Measurements from ENCODE around the gene ZNF598. TPM values are rescaled to one million over a fixed set of nuclear protein-coding genes. Genes with fewer than 3 reads are reported as not detected.

The ZNF598 gene
- total and polyA plus RNA-seq, 3 donors from 2014 or later = 46.3 to 94.6 (median 80.4) TPM

DNA sequence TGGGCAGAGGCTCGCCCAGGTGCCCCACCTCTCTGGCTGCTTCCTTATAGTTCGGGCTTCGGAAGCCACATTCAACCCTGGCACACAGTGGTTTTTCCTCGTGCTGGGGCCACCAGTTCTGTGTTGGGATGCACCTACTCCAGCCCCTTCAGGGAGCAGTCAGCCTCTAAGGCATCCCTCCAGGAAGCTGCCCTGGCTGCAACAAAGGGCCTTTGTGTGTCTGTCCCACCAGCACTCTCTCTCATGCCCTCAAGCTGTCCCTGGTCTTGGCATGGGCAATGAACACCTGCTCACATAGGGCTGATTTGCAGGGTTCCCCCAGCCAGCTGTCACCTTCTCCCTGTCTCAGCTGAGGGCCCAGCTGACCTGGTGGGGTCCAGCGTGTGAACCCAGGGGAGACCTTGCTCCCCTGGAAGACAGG lies 27.6 kb downstream of the ZNF598 start:
- Histone ChIP-seq H3K4me1 (peaks cover 15% of the 10 kb centered on the region), H3K27ac (no peak overlapping the region), H3K4me3 (no peak overlapping the region), H3K9me3 (no peaks in the 10 kb centered on the region), H3K27me3 (no peaks in the 10 kb centered on the region), H3K36me3 (ENCODE audit: low read depth, missing control alignments) (no peaks in the 10 kb centered on the region)
- TF ChIP-seq POLR2A (IDR thresholded peaks at IDR 0.05) = no peak
- TF ChIP-seq, protein P1, sequence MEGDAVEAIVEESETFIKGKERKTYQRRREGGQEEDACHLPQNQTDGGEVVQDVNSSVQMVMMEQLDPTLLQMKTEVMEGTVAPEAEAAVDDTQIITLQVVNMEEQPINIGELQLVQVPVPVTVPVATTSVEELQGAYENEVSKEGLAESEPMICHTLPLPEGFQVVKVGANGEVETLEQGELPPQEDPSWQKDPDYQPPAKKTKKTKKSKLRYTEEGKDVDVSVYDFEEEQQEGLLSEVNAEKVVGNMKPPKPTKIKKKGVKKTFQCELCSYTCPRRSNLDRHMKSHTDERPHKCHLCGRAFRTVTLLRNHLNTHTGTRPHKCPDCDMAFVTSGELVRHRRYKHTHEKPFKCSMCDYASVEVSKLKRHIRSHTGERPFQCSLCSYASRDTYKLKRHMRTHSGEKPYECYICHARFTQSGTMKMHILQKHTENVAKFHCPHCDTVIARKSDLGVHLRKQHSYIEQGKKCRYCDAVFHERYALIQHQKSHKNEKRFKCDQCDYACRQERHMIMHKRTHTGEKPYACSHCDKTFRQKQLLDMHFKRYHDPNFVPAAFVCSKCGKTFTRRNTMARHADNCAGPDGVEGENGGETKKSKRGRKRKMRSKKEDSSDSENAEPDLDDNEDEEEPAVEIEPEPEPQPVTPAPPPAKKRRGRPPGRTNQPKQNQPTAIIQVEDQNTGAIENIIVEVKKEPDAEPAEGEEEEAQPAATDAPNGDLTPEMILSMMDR (IDR thresholded peaks at IDR 0.05) = no peak
- 41 to 57% methylated on average over 4 to 5 of the region's 5 CpGs for WGBS, 2 donors
- no peak for DNase-seq
- intact Hi-C loops (cut with DNase I; ENCODE audit: low total_unique reads) = no loop called here

DNA sequence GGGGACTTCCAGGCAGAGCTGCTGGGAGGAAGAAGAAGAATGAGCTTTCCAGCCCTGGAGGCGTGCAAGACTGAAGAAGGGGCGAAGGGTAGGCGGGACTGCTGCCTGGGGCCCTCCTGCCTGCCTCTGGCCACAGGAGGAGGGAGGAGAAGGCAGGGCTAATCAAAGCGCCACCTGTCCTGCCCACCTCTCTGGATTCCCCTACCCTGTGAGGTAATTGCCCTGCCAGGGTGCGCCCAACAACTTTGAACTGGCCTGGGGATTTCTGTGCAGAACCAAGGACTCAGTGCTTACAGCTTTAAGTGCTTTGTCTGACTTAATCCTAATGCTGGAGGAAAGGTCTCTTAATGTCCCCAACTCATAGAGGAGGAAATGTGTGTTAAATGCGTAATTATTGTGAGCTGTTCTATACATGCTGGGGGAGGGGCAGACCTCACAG lies 28.2 kb downstream of the ZNF598 start, which contains the start of gene NOXO1:
NOXO1 (minus strand) TSS at position 72 of the 439 bp plus-strand sequence. CDS start 290 bp downstream, outside the sequence.
- Histone ChIP-seq H3K27me3 (no peaks in the 10 kb centered on the region), H3K27ac (no peak within 1 kb of the TSS), H3K9me3 (no peaks in the 10 kb centered on the region), H3K4me3 (peak within 1 kb of the TSS in 1 of 2 donors; percentile 49), H3K4me1 (peaks cover 15% of the 10 kb centered on the region), H3K36me3 (ENCODE audit: low read depth, missing control alignments) (no peaks in the 10 kb centered on the region)
- intact Hi-C loops (cut with DNase I; ENCODE audit: low total_unique reads) = no loop called here
- no peak for TF ChIP-seq POLR2A (IDR thresholded peaks at IDR 0.05)
- TF ChIP-seq, protein P1 (IDR thresholded peaks at IDR 0.05) = no peak
- 60 to 62% methylated on average over 6 of the region's 6 CpGs for WGBS, 2 donors
- no peak for DNase-seq

DNA sequence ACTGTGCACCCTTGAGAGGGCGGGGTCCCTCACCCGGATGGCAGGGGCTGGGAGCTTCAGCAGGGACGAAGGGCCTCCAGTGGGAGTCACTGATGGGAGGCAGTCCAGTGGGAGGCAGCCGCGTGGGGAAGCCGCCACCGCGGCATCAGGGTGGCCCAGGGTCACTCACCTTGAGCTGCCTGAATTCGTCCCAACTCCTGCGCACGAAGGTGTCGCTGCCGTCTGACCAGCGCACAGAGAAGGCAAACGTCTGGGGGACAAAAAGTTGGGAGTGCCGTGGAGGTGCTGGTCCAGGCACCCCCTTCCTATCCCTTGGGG lies 28.9 kb downstream of the ZNF598 start:
- 33 to 38% methylated on average over 10 to 16 of the region's 16 CpGs for WGBS, 2 donors
- no peaks in the 10 kb centered on the region for H3K9me3 ChIP-seq
- no peaks in the 10 kb centered on the region for H3K36me3 ChIP-seq (ENCODE audit: low read depth, missing control alignments)
- intact Hi-C loops (cut with DNase I; ENCODE audit: low total_unique reads) = no loop called here
- no peaks in the 10 kb centered on the region for H3K27me3 ChIP-seq
- peaks cover 15% of the 10 kb centered on the region for H3K4me1 ChIP-seq
- no peak overlapping the region for H3K4me3 ChIP-seq
- DNase-seq = no peak
- H3K27ac ChIP-seq = no peak overlapping the region
- TF ChIP-seq POLR2A (IDR thresholded peaks at IDR 0.05) = no peak
- TF ChIP-seq, protein P1 (IDR thresholded peaks at IDR 0.05) = no peak

DNA sequence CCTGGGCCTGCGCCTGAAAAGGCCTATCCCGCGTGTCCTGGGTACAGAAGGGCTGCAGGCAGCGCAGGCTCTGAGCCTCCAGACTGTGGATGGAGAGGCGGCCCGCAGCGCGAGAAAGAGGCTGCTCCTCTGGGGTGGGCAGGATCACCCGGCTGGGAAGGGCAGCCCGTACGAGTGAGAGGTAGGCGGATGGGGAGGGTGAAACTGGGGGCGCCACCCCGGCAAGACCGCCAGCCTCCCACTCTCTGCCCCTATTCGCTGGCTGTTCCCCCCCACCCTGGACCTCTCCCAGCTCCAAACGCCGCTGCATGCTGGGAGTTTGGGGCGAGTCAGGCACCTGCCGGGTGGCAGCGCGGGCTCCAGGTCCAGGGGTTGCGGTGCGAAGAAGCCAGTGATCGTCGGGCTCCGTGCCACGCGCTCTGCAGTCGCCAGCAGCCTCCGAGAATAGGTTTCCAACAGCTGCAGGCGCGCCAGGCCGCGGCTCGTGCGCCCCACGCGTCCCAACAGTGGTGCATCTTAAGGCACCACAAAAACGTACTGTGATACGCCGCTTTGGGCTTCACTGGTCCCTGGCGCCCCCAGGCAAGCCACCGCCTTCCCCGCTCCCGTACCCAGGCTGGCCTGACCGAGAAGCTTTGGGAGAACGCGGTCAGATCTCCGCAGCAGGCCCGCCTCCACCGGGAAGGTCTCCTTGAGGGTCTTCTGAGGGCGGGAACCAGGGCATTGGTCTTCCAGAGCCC lies 29.4 kb downstream of the ZNF598 start:
- Histone ChIP-seq H3K27ac (no peak overlapping the region), H3K9me3 (no peaks in the 10 kb centered on the region), H3K4me1 (peaks cover 12% of the 10 kb centered on the region), H3K4me3 (peak overlapping the region in 1 of 2 donors; percentile 49), H3K27me3 (no peaks in the 10 kb centered on the region), H3K36me3 (ENCODE audit: low read depth, missing control alignments) (no peaks in the 10 kb centered on the region)
- WGBS, 2 donors = 42 to 51% methylated on average over 11 to 53 of the region's 53 CpGs
- TF ChIP-seq, protein P1 (IDR thresholded peaks at IDR 0.05) = no peak
- no peak for TF ChIP-seq POLR2A (IDR thresholded peaks at IDR 0.05)
- intact Hi-C loops (cut with DNase I; ENCODE audit: low total_unique reads) = no loop called here
- no peak for DNase-seq

Data from testis (tissue), 3 donors.